Upper lobe of left lung (tissue), 6 donors: Measurements from ENCODE around the gene HNRNPC. TPM values are rescaled to one million over a fixed set of nuclear protein-coding genes. Genes with fewer than 3 reads are reported as not detected.

Source experiments
- ATAC-seq, 2 donors: fragments of 200-7000 bp; cut with Tn5 transposase; one replicate each; pipeline ENCODE4 v1.9.1; 2022; ENCODE audit warnings: mild to moderate bottlenecking in 2 of 2, moderate library complexity in 2 of 2; ENCODE audit not compliant: low FRiP score in 2 of 2
- DNase-seq, 2 donors: peaks; one replicate each; pipeline ENCODE4 v3.0.0-alpha.2; 2019 to 2020
- H3K27ac ChIP-seq, 4 donors: fragments of 200-600 bp; sonication (generic); one replicate each; pipeline ENCODE4 v1.5.1; 2016 to 2019
- H3K27me3 ChIP-seq, 4 donors: fragments of 200-600 bp; sonication (generic); one replicate each; pipeline ENCODE4 v1.5.1; 2017 to 2019
- H3K36me3 ChIP-seq, 4 donors: fragments of 200-600 bp; sonication (generic); one replicate each; pipeline ENCODE4 v1.5.1; 2016 to 2019
- H3K4me1 ChIP-seq, 4 donors: fragments of 200-600 bp; sonication (generic); one replicate each; pipeline ENCODE4 v1.5.1; 2018 to 2019
- H3K4me3 ChIP-seq, 4 donors: fragments of 200-600 bp; sonication (generic); one replicate each; pipeline ENCODE4 v1.5.1; 2017 to 2019; ENCODE audit warnings: mild to moderate bottlenecking in 2 of 4, moderate library complexity in 1 of 4
- H3K9me3 ChIP-seq, 4 donors: fragments of 200-600 bp; sonication (generic); one replicate each; pipeline ENCODE4 v1.5.1; 2018 to 2019
- EP300 ChIP-seq, 4 donors: sonication (generic); formaldehyde crosslinking; IDR thresholded peaks; one replicate each; pipeline ENCODE4 v1.5.1; 2017; ENCODE audit warnings: antibody characterized with exemption in 4 of 4, control low read depth in 2 of 4
- POLR2A ChIP-seq, 4 donors: fragments of 450-650 bp; IDR thresholded peaks; one replicate each; pipeline ENCODE4 v1.5.1; 2016 to 2017; ENCODE audit warnings: antibody characterized with exemption in 4 of 4, mild to moderate bottlenecking in 2 of 4
- POLR2AphosphoS5 ChIP-seq, 2 donors: sonication (generic); formaldehyde crosslinking; IDR thresholded peaks; one replicate each; pipeline ENCODE4 v1.5.1; 2017; ENCODE audit warnings: antibody characterized with exemption in 2 of 2
- WGBS, 2 donors: methylation state at CpG; one replicate each; pipeline ENCODE4 v1.1.5; 2017 to 2018; 5-methylcytosine and 5-hydroxymethylcytosine counted together
- total RNA-seq, 6 donors: library from RNA; depleted of rRNA in 4 of 6; stranded (reverse); fragments of >200 nt in 4 of 6; gene quantifications; one replicate each; pipeline versions ENCODE4 v1.1.0 to v1.2.1, GENCODE V29; 2016 to 2021
- TF ChIP-seq, protein P1 (sequence below), 6 experiments: fragments of 450-650 bp in 4 of 6; fragments of 200-600 bp in 2 of 6; sonication (generic) in 2 of 6; IDR thresholded peaks; one replicate each; pipeline ENCODE4 v1.5.1; 2016 to 2019; ENCODE audit warnings: antibody characterized with exemption in 6 of 6
- donor health status: DM: no; HTN: no; CAD: no; lungs with moderate emphysema.
- donor health status: DM: no; HTN: yes; CAD: no; lungs with severe emphysema.

HNRNPC gene
- total RNA-seq, 6 donors from 2014 or later = 119 to 390 (median 293) TPM

DNA sequence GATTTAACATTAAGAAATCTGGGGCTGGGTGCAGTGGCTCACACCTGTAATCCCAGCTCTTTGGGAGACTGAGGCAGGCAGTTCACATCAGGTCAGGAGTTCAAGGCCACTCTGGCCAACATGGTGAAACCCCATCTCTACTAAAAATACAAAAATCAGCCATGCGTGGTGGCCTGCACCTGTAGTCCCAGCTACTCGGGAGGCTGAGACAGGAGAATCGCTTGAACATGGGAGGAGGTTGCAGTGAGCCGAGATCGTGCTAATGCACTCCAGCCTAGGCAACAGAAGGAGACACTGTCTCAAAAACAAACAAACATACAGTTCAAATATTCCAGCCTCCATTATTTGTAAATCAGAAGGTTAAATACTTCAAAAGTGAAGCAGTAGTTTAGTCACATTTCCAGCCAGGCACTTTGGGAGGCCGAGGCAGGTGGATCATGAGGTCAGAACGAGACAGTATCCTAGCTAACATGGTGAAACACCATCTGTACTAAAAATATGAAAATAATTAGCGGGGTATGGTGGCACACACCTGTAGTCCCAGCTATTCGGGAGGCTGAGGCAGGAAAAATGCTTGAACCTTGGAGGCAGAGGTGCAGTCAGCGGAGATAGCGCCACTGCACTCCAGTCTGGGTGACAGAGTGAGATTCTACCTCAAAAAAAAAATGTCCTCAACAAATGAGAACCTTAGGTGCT lies 30.3 kb downstream of the HNRNPC start:
- H3K4me1 ChIP-seq = peaks cover 37 to 78% (median 51%) of the 10 kb centered on the region in 4 donors
- ATAC-seq = no peak
- WGBS, 2 donors = 89 to 91% methylated on average over 11 of the region's 11 CpGs

DNA sequence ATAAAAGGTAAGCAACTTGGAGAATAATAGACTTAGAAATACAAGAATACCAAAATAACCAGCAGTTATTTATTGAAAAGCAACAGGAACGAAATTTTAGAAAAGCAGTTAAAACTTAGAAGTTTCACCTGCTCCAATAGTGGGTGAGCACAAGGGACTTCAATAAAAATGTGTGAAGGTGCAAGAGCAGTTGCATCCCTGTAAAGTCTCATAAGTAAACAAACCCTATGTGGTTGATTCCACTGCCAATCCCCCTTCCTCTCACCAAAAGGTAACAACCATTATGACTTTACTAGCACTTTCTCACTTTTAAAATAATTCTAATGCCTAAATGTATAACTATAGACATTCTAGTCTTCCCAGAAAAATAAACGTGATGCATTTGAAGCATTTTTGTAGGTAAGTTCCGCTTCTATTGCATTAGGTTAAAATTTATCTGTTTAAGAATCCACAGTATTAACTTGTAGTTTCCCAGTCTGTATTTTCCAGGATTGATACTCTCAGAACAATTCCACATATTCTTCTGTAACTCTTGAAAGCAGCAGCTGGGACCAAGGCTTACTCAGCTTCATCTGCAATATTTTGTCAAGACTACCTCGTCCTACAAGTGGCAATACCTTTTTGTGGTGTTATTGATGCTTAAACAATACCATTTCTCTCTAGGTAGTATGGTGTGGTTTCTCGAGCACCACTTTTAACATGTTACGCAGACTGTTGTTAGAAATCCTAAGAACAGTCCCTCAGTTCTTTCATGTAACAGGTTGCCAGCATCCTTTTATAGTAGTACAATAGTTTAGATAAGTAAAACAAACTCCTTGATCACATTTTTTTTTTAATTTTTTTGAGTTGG lies 32.1 kb downstream of the HNRNPC start:
- H3K4me1 ChIP-seq = peaks cover 51 to 84% (median 54%) of the 10 kb centered on the region in 4 donors

More for the DNA sequence above, 30.3 kb downstream of the HNRNPC start:
- Histone ChIP-seq H3K4me3 (no peak overlapping the region), H3K36me3 (peaks cover 0 to 51% (median under 1%) of the 10 kb centered on the region in 4 donors), H3K9me3 (no peaks in the 10 kb centered on the region), H3K27me3 (no peaks in the 10 kb centered on the region), H3K27ac (no peak overlapping the region)
- no peak for TF ChIP-seq POLR2AphosphoS5 (IDR thresholded peaks at IDR 0.05)
- TF ChIP-seq EP300 (IDR thresholded peaks at IDR 0.05) = no peak
- TF ChIP-seq, protein P1, sequence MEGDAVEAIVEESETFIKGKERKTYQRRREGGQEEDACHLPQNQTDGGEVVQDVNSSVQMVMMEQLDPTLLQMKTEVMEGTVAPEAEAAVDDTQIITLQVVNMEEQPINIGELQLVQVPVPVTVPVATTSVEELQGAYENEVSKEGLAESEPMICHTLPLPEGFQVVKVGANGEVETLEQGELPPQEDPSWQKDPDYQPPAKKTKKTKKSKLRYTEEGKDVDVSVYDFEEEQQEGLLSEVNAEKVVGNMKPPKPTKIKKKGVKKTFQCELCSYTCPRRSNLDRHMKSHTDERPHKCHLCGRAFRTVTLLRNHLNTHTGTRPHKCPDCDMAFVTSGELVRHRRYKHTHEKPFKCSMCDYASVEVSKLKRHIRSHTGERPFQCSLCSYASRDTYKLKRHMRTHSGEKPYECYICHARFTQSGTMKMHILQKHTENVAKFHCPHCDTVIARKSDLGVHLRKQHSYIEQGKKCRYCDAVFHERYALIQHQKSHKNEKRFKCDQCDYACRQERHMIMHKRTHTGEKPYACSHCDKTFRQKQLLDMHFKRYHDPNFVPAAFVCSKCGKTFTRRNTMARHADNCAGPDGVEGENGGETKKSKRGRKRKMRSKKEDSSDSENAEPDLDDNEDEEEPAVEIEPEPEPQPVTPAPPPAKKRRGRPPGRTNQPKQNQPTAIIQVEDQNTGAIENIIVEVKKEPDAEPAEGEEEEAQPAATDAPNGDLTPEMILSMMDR (IDR thresholded peaks at IDR 0.05) = no peak
- TF ChIP-seq POLR2A (IDR thresholded peaks at IDR 0.05) = no peak
- DNase-seq = no peak

DNA sequence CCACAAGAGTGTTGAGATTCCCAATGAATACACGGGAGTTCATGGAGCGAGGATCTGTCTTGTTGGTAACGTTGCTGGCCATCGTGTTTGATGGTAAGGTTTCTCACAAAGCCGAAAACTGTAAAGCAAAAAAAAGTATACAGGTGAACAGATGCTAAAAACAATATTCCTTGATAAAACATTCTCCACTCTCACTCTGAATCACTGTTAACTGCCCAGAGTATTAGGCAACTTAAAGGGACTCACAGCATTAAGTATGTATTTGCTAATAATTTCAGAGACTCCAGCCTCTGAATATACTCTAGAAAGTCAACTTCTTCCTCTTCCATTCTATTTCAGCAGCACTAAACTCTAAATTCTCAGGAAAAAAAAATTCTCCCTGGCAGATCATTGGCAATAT lies 35.1 kb downstream of the HNRNPC start:
- H3K9me3 ChIP-seq = no peaks in the 10 kb centered on the region
- no peak overlapping the region for H3K27ac ChIP-seq
- no peak overlapping the region for H3K4me3 ChIP-seq
- H3K4me1 ChIP-seq = peaks cover 45 to 78% (median 59%) of the 10 kb centered on the region in 4 donors
- H3K36me3 ChIP-seq = peaks cover 25 to 75% (median 38%) of the 10 kb centered on the region in 4 donors
- DNase-seq = no peak
- no peaks in the 10 kb centered on the region for H3K27me3 ChIP-seq
- TF ChIP-seq POLR2A (IDR thresholded peaks at IDR 0.05) = no peak
- TF ChIP-seq EP300 (IDR thresholded peaks at IDR 0.05) = no peak
- no peak for TF ChIP-seq POLR2AphosphoS5 (IDR thresholded peaks at IDR 0.05)
- TF ChIP-seq, protein P1 (IDR thresholded peaks at IDR 0.05) = no peak
- WGBS, 2 donors = 91 to 92% methylated on average over 5 of the region's 5 CpGs
- ATAC-seq = no peak

More for the DNA sequence above, 32.1 kb downstream of the HNRNPC start:
- no peak overlapping the region for H3K4me3 ChIP-seq
- DNase-seq (no peak), ATAC-seq (peak; percentile 15 to 78)
- peaks cover 10 to 52% (median 17%) of the 10 kb centered on the region in 4 donors for H3K36me3 ChIP-seq
- no peak for TF ChIP-seq POLR2AphosphoS5 (IDR thresholded peaks at IDR 0.05)
- TF ChIP-seq, protein P1 (IDR thresholded peaks at IDR 0.05) = no peak
- TF ChIP-seq EP300 (IDR thresholded peaks at IDR 0.05) = no peak
- no peak for TF ChIP-seq POLR2A (IDR thresholded peaks at IDR 0.05)
- H3K27ac ChIP-seq = peak overlapping the region in 1 of 4 donors; percentile 35
- no peaks in the 10 kb centered on the region for H3K27me3 ChIP-seq
- WGBS, 2 donors = 61 to 71% methylated on average over 6 of the region's 6 CpGs
- H3K9me3 ChIP-seq = no peaks in the 10 kb centered on the region

DNA sequence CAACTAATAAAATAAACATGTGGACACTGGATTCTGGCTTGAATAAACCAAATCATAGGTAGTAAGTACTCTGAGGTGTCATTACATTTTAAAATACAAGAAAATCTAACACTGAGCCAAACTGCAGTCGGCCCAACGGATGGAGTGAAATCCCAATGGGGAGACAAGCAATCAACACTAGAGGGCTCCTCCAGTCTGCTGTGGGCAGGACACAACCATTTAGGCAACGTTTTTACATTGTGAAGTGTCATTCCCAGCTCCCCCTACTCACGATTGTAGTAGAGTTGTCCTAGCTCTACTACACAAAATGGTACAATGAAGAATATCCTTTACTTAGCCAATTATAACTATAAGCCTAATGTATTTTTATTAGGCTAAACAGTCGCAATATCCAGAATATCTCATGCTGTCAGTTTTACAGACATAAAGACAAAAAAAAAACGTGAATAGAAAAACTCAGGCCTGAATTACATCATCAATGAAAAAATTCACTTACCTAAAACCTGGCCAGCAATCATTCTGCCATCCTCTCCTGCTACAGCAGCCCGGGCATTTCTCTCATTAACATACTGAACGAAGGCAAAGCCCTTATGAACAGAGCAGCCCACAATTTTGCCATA lies 35.7 kb downstream of the HNRNPC start:
- Histone ChIP-seq H3K4me3 (no peak overlapping the region), H3K27me3 (no peaks in the 10 kb centered on the region), H3K27ac (no peak overlapping the region), H3K9me3 (no peaks in the 10 kb centered on the region), H3K4me1 (peaks cover 45 to 73% (median 57%) of the 10 kb centered on the region in 4 donors), H3K36me3 (peaks cover 26 to 75% (median 43%) of the 10 kb centered on the region in 4 donors)
- TF ChIP-seq, protein P1 (IDR thresholded peaks at IDR 0.05) = no peak
- TF ChIP-seq EP300 (IDR thresholded peaks at IDR 0.05) = no peak
- TF ChIP-seq POLR2A (IDR thresholded peaks at IDR 0.05) = no peak
- no peak for TF ChIP-seq POLR2AphosphoS5 (IDR thresholded peaks at IDR 0.05)
- ATAC-seq (peak in 1 of 2 donors; percentile 30), DNase-seq (no peak)
- 59 to 66% methylated on average over 8 of the region's 8 CpGs for WGBS, 2 donors
